ENCODE measurements around the gene ASXL3.

The ASXL3 gene

GRCh38 chr18:33611525-33612135 lies 33.6 kb downstream of the ASXL3 start:
- no peak overlapping the region for H3K27ac ChIP-seq
- no peaks in the 10 kb centered on the region for H3K9me3 ChIP-seq
- no peak for TF ChIP-seq CTCF (IDR thresholded peaks at IDR 0.05)
- H3K4me3 ChIP-seq = no peak overlapping the region
- no peaks in the 10 kb centered on the region for H3K4me1 ChIP-seq
- no peaks in the 10 kb centered on the region for H3K27me3 ChIP-seq
- DNase-seq = no peak
- no peaks in the 10 kb centered on the region for H3K36me3 ChIP-seq
- intact Hi-C loops (cut with DNase I; ENCODE audit: low total_unique reads) = no loop called here

- no peak for DNase-seq
- no peak for TF ChIP-seq CTCF (IDR thresholded peaks at IDR 0.05)
- H3K27me3 ChIP-seq = no peaks in the 10 kb centered on the region
- H3K9me3 ChIP-seq = no peaks in the 10 kb centered on the region
- intact Hi-C loops (cut with DNase I; ENCODE audit: low total_unique reads) = no loop called here
- H3K4me1 ChIP-seq = no peaks in the 10 kb centered on the region
- no peaks in the 10 kb centered on the region for H3K36me3 ChIP-seq
- H3K4me3 ChIP-seq = no peak overlapping the region
- H3K27ac ChIP-seq = no peak overlapping the region
Measured at GRCh38 chr18:33612632-33613031, 34.6 kb downstream of the ASXL3 start.

GRCh38 chr18:33616556-33616955 lies 38.5 kb downstream of the ASXL3 start:
- Histone ChIP-seq H3K36me3 (no peaks in the 10 kb centered on the region), H3K27ac (no peak overlapping the region), H3K27me3 (no peaks in the 10 kb centered on the region), H3K4me3 (no peak overlapping the region), H3K9me3 (no peaks in the 10 kb centered on the region), H3K4me1 (no peaks in the 10 kb centered on the region)
- no peak for TF ChIP-seq CTCF (IDR thresholded peaks at IDR 0.05)
- intact Hi-C loops (cut with DNase I; ENCODE audit: low total_unique reads) = no loop called here
- no peak for DNase-seq

GRCh38 chr18:33627114-33627513 lies 49.1 kb downstream of the ASXL3 start:
- no peak overlapping the region for H3K4me3 ChIP-seq
- H3K27ac ChIP-seq = no peak overlapping the region
- intact Hi-C loops (cut with DNase I; ENCODE audit: low total_unique reads) = no loop called here

GRCh38 chr18:33630476-33630875 lies 52.5 kb downstream of the ASXL3 start:
- H3K27me3 ChIP-seq = no peaks in the 10 kb centered on the region
- TF ChIP-seq CTCF (IDR thresholded peaks at IDR 0.05) = no peak
- intact Hi-C loops (cut with DNase I; ENCODE audit: low total_unique reads) = no loop called here
- H3K9me3 ChIP-seq = no peaks in the 10 kb centered on the region
- DNase-seq = no peak
- no peak overlapping the region for H3K4me3 ChIP-seq
- H3K27ac ChIP-seq = no peak overlapping the region
- no peaks in the 10 kb centered on the region for H3K36me3 ChIP-seq
- no peaks in the 10 kb centered on the region for H3K4me1 ChIP-seq

More at GRCh38 chr18:33627114-33627513, 49.1 kb downstream of the ASXL3 start:
- Histone ChIP-seq H3K4me1 (no peaks in the 10 kb centered on the region), H3K27me3 (no peaks in the 10 kb centered on the region), H3K36me3 (no peaks in the 10 kb centered on the region), H3K9me3 (no peaks in the 10 kb centered on the region)
- DNase-seq = no peak
- no peak for TF ChIP-seq CTCF (IDR thresholded peaks at IDR 0.05)

- no peaks in the 10 kb centered on the region for H3K9me3 ChIP-seq
- no peak overlapping the region for H3K4me3 ChIP-seq
- no peak for TF ChIP-seq CTCF (IDR thresholded peaks at IDR 0.05)
- H3K27ac ChIP-seq = no peak overlapping the region
- intact Hi-C loops (cut with DNase I; ENCODE audit: low total_unique reads) = no loop called here
- H3K36me3 ChIP-seq = no peaks in the 10 kb centered on the region
- no peak for DNase-seq
- no peaks in the 10 kb centered on the region for H3K4me1 ChIP-seq
- no peaks in the 10 kb centered on the region for H3K27me3 ChIP-seq
Measured at GRCh38 chr18:33641141-33641540, 63.1 kb downstream of the ASXL3 start.
